NCI-H2107 treated with DMSO at 0.1 percent for 48 hours (cell line): ENCODE measurements around the gene COL15A1.

Experiments used
- DNase-seq: peaks from one replicate; lab custom pipeline; 2025; ENCODE audit not compliant: unreplicated experiment; lab: John Stamatoyannopoulos, UW

Gene COL15A1

DNA sequence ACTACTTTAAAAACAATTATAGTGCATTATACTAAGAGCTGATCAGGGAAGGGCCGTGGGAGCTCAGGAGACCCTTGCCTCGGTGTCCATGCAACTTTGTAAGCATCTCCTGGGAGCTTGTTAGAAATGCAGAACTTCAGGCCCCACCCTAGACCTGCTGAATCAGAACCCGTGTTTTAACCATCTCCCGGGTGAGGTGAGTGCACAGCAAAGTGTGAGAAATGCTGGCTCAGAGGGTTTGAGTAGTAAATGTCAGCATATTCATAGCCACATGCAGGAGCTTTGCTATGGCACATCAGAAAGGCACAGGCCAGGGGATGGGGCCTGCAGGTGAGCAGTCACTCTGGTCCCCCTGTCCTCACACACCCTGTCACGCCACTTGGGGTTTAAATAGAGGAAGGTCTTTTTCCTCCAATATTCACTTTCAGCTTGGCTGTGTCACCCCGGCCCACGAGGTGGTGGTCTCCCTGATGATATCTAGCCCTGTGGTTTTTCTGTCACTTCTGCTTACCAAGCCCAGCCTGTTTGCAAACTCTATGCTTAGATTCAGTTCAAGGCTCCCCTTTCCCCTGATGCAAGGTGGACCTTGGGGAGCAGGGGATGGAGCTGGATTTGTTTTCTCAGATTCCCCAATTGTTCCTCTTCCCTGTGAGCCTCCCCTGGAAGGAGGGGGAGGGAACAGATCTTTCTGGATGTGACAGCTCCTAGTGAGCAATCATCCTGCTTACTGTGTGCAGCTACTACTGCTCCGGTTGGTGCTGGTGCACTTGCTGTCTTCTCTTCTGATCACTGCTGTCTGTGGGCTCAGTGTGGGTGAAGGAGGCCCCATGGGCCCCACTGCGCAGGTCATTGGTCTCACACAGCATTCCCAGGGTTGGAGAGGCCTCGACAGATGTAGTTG is 109.4 kb downstream of the COL15A1 start:
- DNase-seq, result no peak

- DNase-seq, result no peak
These were observed 110.9 kb downstream of the COL15A1 start for GRCh38 chr9:99054581-99054980.

- no peak for DNase-seq
These were observed 111.7 kb downstream of the COL15A1 start for GRCh38 chr9:99055384-99055783.

DNA sequence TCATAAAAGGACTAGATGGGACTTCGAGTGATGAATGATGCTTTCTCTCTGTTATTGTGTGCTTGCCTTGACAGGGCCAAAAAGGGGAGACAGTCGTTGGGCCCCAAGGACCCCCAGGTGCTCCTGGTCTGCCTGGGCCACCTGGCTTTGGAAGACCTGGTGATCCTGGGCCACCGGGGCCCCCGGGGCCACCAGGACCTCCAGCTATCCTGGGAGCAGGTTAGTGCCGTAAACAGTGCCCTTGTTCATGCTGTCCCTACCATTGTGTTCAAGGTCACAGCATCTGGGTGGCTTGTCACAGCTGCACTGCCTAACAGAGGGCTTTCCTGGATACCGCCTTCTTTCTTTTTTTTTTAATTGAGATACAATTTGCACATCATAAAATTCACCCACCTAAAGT is 112.5 kb downstream of the COL15A1 start:
- no peak for DNase-seq

DNA sequence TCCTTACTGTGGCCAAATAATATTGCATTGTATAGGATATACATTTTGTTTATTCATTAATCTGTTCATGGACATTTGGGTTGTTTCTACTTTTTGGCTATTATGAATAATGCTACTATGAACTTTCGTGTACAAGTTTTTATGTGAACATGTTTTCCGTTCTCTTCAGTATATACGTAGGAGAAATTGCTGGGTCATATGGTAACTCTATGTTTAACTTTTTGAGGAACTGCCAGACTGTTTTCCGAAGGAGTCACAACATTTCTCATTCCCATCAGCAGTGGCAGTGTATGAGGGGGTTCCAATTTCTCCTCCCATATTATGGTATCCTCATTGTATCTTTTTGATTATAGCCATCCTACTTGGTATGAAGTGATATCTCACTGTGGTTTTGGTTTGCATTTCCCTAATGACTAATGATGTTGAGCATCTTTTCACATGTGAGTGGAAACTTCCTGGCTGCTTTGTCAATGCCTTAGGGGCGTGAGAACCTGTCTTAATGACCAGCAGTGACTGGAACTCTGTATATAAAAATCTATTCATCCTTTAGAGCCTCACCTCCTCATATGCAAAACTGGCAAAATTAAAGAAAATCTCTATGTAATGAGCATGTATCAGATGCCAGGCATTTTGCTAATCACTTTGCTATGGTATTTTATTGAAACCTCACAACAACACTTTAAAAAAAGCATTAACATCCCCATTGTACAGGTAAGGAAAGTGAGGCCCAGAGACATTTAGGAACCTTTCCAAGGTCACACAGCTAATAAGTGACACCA is 113.4 kb downstream of the COL15A1 start:
- no peak for DNase-seq

- no peak for DNase-seq
These were observed 114.2 kb downstream of the COL15A1 start for GRCh38 chr9:99057665-99058625.

DNA sequence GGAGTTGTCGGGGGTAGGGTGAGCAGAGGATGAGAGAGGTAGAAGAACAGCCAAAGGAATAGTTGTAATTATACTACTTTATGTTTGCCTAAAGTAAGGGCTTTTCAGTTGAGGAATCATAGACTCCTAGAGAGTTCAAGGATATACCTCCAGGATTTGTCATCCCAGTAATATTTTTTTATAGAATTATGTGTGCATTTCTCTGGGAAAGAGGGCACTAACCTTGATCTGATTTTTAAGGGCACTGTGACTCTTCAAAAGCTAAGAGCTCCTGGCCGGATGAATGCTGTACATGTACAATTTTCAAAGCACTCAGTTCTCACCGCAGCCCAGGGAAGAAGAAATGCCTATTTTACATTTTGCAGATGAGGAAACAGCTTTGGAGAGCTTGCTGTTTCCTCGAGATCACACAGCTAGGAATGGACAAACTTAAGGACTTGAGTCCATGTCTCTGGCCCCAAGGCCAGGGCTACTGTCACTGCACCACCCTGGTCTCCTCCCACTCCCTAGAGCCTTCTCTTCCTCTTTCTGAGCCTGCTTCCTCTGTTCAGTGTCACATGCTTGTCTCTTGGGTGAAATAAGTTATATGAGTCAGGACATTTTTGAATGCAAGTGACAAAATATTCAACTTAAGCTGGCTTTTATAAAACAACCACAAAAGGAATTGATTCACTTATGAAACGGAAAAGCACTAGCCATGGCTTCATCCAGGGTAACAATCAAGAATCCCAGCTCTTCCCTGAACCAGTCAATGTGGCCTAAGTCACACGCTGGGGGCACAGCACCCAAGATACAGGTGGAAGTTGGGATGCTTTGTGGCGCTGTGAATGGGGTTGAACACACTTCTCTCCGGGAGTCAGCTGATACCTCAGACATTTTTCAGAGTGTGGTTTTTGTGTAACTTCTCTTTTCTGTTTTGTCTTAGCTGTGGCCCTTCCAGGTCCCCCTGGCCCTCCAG is 115.5 kb downstream of the COL15A1 start:
- no peak for DNase-seq

DNA sequence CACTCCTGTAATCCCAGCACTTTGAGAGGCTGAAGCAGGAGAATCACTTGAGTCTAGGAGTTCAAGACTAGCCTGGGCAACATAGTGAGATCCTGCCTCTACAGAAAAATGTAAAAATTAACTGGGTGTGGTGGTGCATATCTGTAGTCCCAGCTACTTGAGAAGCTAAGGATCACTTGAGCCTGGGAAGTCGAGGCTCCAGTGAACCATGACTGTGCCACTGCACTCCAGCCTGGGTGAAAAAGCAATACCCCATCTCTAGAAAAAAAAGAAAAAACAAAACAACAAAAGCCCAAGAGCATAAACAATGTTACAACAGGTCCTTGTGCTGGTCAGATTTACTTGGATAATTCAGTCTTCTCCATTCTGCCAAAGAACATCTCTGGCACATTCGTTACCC is 116.9 kb downstream of the COL15A1 start:
- DNase-seq, result no peak

- no peak for DNase-seq
These were observed 118.8 kb downstream of the COL15A1 start for GRCh38 chr9:99062549-99062948.

- DNase-seq, result no peak
These were observed 119.8 kb downstream of the COL15A1 start for GRCh38 chr9:99063522-99063921.

DNA sequence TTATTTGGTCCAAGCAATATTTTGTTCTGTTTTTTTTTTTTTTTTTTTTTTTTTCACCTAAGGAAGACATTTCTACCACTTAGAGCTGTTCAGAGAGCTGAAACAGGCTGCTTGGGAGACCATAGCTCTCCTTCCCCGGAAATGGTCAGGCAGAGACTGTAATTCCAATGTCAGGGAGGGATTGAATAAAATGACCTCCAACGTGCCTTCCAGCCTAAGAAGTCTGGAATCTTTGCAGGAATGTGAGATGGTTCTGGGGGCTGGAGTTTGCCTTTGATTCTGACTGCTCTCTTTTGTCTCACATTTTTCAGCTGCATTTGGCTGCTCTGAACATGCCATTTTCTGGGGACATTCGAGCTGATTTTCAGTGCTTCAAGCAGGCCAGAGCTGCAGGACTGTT is 122.9 kb downstream of the COL15A1 start:
- no peak for DNase-seq

DNA sequence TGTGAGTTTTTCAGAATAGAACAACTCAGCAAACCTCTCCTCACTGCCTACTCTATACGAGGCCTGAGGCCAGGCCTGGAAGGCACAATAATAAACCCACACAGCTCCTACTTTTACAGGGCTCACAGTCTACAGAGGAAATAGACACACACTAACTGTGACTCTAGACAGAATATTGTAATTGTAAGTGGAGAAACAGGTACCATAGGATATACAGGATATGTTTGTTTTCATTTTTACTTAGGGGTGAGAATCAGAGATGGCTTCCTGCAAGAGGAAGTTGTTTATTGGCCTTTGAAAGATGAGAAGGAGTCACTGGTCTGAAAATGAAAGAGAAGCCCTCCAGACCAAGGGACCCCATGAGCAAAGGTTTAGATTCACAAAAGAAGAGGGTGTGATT is 125.4 kb downstream of the COL15A1 start:
- DNase-seq, result no peak

DNA sequence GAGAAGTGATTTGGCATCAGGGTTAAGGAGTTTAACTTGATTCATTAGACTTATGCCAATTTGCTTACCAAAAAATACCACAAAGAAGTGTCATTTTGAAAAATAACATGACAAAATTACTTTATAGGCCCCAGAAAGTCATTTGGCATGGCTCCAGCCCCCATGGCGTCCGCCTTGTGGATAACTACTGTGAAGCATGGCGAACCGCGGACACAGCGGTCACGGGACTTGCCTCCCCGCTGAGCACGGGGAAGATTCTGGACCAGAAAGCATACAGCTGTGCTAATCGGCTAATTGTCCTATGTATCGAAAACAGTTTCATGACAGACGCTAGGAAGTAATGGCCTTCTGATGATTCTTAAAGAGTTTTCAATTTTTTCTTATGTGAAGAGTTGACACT is 125.8 kb downstream of the COL15A1 start:
- DNase-seq, result no peak

DNA sequence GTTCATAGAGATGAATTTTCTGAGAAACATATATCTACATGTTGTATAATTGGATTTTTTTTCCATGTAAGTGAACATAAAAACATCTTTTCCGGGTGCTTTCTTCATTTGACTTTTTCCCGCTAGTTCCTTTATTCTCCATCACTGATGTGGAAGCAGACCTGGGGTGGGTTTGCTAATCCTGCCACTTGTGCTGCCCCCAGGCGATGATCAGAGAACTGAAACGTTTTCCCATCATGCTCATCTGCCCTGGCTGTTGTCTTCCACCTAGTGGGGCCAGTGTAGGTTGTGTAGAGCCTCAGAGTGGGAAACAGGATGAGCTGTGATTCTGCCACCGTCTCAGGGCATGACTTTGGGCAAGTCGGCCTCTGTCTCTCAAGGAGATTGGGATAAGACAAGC is 127.0 kb downstream of the COL15A1 start:
- DNase-seq, result no peak

DNA sequence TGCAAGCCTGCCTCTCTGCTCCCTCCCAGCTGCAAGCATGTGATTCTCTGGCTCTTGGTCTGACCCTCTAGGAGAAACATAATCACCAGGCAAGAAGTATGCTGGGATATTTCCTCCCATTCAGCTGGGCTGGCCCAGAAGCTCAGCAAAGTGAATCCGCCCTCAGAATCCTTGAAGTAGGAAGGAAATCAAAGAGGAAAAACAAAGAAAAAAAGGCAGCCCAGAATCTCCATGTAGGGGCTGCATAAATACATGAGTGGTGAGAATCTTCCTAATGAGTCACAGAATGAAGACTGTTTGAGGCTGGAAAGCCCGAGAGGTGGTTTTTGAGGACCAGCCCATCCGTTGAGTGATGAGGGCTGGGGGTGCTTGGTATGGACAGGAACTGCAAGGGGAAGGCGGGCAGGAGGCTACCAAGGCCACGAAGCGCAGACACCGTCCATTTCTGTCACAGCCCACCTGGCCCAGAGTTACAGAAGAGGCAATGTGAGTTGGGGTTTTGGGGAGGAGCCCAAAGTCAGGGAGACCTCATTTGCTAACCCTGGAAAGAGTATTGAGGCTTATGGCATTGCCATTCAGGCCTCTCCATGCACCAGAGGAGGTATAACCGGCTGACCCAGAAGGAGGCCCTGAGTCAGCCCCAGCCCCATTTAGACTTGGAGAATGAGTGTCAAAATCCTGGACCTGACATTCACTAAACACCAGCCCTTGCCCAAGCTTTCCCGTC is 127.8 kb downstream of the COL15A1 start:
- DNase-seq, result no peak

GRCh38 chr9:99072040-99072394 is 128.3 kb downstream of the COL15A1 start:
- no peak for DNase-seq

GRCh38 chr9:99073347-99073746 is 129.6 kb downstream of the COL15A1 start:
- no peak for DNase-seq

- DNase-seq, result no peak
These were observed 130.5 kb downstream of the COL15A1 start for GRCh38 chr9:99073985-99074901.
